ENCODE results near the gene SELENOT. TPM values are rescaled to one million over a fixed set of nuclear protein-coding genes. Genes with fewer than 3 reads are reported as not detected.

Gene SELENOT
- 86.4 to 99.5 TPM (median 95.0 TPM) in 5 replicates for total RNA-seq (2022; extraction: Qiagen RNA extraction)

GRCh38 chr3:150603153-150603979 is at the start of gene SELENOT:
TSS of gene SELENOT (plus strand) at chr3:150603321. CDS start at chr3:150603363, 42 bp downstream.

Other genes with a start within 250 kb of the SELENOT start
- 20.5 to 26.3 TPM (median 23.7 TPM) in 5 replicates for gene TSC22D2, start 195.0 kb upstream of the SELENOT start, total RNA-seq (2022; extraction: Qiagen RNA extraction)
- 49.1 to 80.2 TPM (median 74.1 TPM) in 5 replicates for gene SERP1, start 56.8 kb upstream of the SELENOT start, total RNA-seq (2022; extraction: Qiagen RNA extraction)
- gene EIF2A, start 56.5 kb upstream of the SELENOT start, total RNA-seq (2022; extraction: Qiagen RNA extraction): 68.1 to 83.6 TPM (median 72.2 TPM) in 5 replicates
- 0.07 TPM in 2 of 5 replicates, not detected in the others for gene ERICH6, start 100.6 kb downstream of the SELENOT start, total RNA-seq (2022; extraction: Qiagen RNA extraction)
- gene SIAH2, start 159.8 kb downstream of the SELENOT start, total RNA-seq (2022; extraction: Qiagen RNA extraction): 14.1 to 20.2 TPM (median 18.9 TPM) in 5 replicates